OCI-LY3 (cell line): ENCODE measurements around the gene RAB24.

Experiments
- CTCF ChIP-seq: fragments of 200-600, 300-600 bp; sonication (generic); IDR thresholded peaks from 2 replicates; pipeline ENCODE4 v1.5.1; 2014; ENCODE audit warnings: antibody characterized with exemption, low read length, low read depth
- EZH2phosphoT487 ChIP-seq: fragments of 200-600 bp; shearing (Covaris generic); IDR thresholded peaks from 2 replicates; pipeline ENCODE4 v1.6.1; 2018; ENCODE audit warnings: antibody characterized with exemption, mixed run types, low read depth

GRCh38 chr5:177261510-177261909 lies 42.0 kb downstream of the RAB24 start:
- TF ChIP-seq CTCF (no peak), EZH2phosphoT487 (no peak)
